ENCODE measurements around the gene ZNF593.
A peak's percentile ranks its signal among the peaks of the same experiment; 100 is the strongest.

The ZNF593 gene

DNA sequence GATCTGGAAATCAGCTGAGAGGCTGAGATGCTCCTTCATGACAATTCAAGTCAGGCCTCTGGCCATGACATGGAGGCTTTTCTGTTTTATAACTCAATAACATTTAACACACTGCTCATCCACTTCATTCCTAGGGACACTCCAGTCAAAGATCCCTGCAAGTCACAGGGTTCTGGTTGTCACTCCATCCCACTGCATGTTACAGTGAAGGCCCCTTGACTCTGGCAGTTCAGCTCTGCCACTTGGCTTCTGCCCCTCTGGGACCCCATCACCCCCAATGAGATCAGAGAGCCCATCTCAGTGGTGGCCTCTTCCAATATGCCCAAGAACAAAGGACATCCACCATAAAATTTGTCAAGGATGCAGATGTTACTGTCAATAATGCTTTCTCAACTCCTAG, 20.8 kb upstream of the ZNF593 start:
- DNase-seq (ENCODE audit: low spot score), result no peak

DNA sequence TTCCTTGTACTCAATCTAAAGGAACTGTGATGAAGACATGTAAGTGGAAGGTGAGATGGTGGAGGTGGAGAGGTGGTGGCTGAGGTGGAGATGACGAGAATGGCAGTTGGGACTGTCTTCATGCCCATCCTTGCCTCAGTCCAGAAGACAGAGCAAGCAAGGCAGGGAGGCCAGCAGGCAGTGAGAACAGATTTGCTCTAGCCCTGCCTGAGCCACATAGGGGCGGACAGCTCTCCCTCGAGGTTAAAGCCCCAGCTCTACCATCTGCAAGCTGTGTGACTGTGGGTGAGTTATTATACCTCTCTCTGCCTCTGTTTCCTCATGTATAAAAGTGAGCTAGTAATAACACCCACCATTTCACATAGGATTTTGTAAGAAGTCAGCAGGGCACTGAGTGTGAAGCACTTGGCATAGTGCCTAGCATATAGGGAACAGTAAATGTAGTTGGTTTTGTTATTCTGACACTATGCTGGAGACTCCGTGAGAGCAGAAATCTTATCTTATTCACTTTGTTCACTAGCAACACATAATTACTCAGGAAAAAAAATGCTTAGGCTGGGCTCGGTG, 15.7 kb upstream of the ZNF593 start:
- no peak for DNase-seq (ENCODE audit: low spot score)

DNA sequence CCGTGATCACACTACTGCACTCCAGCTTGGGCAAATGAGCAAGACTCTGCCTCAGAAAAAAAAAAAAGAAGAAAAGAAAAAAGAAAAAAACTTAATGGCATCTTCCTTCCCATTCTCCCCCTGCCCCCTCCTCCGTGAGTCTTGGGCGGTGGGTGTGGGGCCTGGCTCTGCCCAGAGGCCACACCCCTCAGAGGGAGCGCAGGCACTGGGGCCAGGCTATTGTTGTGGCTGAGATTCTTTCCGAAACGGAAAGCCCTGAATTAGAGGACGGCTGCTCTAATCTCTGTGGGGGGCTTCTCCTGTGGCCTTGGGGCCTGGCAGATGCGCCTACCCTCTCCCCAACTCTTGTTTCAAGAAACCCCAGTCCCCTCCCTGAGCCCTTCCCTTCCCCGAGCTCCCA, 15.0 kb upstream of the ZNF593 start:
- no peak for DNase-seq (ENCODE audit: low spot score)

DNA sequence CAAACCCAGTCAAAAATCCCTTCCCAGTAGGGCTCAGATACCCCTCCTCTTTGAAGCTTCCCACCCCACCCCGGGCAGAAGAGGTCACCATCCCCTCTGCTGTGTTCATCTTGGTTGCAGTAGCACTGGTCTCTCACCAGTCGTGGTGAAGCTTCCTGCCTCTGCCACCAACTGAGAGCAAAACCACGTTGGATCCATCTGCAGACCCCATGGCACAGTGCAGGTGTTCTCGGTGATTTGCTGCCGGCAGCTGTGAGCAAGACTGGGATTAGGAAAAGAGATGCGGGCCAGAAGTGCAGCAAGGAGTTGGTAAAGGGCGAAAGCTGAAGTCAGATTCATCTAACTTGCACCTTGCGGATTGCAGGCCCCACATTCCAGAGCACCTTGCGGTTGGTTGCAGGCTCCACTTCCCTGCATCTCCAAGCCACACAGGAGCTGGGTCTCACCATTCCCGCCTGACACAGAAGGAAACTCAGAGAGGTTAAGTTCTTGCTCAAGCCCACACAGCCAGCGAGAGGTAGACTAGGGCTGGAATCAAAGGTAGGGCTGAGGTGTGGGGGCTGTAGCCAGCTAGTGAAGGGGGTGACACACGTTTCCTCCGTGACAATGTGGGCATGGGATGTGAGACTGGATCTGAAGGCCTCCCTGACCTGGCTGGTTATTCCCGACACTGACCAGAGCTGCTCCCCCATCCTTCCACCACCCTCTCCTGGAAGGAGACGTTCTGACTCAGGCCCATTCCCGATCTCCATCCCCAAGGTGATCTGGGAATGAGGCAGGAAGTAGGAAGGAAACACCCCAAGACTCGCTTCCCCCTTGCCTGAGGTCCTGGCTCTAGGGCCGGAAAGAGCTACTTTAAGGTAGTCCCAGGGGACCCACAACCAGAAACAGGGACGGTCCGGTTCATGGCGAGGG, 14.1 kb upstream of the ZNF593 start:
- no peak for DNase-seq (ENCODE audit: low spot score)

DNA sequence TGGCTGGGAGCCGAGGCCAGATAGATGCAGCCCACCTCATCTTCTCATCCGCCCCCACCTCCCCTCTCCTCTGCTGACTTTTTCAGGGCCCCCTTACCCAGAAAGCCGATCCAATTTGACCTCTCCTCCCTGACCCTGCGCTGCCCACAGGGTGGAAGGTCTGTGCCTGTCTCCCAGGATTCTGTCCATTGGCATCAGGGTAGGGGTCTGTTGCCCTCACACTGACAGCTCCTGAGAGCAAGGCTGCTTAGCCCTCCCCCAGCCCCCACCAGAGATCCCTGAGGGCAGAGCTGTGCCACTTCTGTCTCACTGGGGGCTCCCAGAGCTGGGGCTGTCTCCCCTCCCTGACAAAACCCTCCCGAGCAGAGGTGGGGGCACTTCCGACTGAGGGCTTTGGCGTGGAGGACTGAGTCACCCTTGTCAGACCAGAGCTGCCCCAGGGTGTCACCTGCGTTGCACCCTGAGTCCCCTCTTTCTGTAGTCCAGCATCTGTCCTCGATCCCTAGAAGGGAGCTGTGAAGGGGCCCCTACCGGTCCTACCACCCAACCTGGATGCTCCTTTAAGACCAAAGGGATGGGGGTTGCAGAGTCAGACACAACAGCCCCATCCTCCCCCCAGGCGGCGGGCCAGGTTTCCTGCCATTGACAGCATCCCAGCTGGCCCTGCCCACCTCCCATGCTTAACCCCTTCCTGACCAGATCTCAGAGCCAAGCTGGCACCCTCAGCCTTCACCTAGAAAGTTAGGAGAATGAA, 13.2 kb upstream of the ZNF593 start:
- DNase-seq (ENCODE audit: low spot score), result no peak

DNA sequence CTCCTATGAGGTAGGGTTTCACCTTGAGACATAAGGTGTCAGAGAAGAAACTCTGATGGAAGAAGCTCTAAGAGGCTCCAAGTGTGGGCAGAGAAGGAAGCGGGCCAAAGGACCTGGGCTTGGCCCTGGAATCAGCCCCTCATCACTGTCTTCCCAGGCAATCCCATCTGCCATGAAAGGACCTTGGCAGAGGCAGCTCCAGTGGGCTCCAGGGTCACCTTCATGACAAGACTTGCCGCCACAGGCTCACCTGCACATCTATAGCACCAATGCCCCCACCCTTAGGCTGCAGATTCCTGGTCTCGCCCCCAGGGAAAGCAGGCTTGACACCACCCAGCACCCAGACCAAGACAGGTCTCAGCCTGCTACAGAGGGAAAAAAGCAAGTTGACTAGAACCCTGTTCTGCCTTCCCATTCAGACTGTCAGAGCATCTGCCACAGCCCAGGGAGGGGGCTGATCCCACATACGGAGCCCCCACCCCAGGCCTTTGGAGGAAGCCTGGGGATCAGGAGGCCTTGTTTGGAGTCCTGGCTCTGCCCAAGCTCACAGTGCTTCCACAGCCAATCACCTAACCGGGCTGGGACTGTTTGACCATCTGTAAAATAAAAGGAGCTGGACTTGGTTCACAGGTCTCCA, 11.3 kb upstream of the ZNF593 start:
- DNase-seq (ENCODE audit: low spot score), result no peak

DNA sequence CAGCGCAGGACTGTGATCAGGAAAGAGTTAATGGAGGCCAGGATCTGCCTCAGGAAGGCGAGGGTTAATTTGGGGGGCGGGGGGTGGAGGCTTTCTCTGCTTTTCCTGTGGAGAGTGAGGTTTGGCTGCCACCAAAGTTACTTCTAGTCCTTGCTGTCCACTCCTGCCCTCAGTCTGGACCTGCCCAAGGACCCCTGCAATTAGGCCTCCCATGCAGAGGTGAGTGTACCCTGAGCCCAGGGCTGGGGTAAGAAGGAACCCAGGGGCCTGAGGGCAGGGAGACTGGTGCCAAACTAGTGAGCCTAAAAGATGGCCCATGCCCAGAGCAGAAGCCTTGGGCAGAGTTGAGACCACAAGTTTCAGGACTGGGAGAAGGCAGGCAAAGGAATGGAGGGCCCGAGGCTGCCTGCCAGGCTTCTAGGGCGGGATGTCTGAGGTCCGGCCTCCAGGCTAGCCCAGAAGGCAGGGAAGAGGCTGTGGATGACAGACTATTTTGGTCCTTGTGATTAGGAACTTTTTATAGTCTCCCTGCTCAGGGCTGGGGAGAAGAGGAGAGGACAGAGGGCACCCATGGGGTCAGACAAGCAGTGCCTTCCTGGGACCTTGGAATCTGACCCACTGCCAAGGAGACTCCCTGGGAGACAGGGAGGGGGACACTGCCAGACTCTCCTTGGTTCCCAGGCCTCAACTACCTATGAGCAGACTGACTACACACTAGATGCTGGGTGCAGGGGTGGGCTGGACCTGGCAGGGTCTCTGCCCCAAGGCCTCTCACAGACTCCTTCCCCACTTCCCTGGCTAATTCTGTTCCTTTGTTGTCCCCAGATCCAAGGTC, 10.6 kb upstream of the ZNF593 start, which contains the start of gene FAM110D:
Gene FAM110D (plus strand): TSS at position 172 of the 835 bp plus-strand sequence. CDS start 2,213 bp downstream, outside the sequence.
- DNase-seq (ENCODE audit: low spot score), result no peak

DNA sequence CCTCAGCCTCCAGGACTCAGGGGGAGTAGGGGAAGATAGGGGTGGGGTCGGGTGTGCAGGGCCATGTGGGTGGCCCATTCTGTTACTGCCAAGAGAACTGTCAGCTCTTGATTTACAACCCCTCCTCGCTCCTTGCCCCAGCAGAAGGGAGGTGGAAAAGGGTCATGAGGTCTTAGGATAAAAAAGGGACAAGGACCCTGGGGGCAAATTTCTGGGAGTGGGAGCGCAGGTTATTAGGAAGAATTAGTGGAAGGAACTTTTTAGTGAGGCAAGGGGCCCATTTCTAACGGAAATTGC, 10.0 kb upstream of the ZNF593 start:
- DNase-seq (ENCODE audit: low spot score), result no peak

DNA sequence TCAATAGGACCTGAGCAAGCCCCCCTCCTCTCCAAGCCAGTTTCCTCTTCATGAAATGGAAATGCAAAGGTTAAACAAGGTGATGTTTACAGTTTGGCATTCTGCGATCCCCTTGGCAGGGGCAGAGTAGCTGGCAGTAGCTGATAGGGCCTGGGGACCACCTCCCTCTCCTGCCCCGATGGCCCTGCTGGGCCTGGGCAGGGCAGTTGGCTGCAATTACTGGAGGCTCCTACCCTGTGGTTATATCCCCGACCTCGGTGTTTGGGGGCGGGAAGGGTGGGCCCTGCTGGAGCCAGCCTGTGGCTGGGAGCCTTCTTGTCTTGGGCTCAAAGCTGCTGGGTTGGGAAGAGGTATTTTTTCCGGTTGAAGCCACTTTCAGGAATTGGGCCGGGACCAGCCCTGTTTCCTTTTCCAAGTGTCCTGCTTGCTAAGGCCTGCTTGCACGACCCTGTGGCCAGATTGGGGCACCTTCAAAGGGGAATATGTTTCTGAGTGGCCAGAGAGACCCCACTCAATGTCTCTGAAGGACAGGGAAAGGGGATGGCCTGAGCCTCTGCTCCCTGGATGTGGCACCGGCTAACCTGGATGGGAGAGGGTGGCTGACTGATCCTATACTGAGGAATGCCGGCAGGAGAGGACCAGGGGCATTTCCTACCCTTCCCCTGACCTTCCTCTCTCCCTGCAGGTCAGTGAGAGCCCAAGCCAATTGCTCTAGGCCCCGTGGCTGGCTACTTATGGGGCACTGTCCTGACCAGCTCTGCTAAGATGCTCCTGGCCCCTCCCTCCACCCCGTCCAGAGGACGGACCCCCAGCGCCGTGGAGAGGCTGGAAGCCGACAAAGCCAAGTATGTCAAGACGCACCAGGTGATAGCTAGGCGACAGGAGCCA, 8.9 kb upstream of the ZNF593 start:
- no peak for DNase-seq (ENCODE audit: low spot score)

DNA sequence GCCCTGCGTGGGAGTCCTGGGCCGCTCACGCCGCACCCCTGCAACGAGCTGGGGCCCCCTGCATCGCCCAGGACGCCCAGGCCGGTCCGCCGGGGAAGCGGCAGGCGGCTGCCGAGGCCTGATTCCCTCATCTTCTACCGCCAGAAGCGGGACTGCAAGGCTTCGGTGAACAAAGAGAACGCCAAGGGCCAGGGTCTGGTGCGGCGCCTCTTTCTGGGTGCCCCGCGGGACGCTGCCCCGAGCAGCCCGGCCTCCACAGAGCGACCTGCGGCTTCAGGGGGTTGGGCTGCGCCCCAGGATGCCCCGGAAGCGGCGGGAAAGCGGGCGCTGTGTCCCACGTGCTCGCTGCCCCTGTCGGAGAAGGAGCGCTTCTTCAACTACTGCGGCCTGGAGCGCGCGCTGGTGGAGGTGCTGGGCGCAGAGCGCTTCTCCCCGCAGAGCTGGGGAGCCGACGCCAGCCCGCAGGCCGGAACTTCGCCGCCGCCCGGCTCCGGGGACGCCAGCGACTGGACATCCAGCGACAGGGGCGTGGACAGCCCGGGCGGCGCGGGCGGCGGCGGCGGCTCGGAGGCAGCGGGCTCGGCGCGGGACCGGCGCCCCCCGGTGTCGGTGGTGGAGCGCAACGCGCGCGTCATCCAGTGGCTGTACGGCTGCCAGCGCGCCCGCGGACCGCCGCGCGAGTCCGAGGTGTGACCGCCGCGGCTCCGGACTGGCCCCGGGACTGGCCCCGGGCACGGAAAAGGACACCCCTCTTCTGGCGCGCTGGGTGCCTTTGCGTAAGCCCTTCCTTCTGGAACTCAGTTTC, 8.1 kb upstream of the ZNF593 start:
- DNase-seq (ENCODE audit: low spot score), result peak; percentile 32

DNA sequence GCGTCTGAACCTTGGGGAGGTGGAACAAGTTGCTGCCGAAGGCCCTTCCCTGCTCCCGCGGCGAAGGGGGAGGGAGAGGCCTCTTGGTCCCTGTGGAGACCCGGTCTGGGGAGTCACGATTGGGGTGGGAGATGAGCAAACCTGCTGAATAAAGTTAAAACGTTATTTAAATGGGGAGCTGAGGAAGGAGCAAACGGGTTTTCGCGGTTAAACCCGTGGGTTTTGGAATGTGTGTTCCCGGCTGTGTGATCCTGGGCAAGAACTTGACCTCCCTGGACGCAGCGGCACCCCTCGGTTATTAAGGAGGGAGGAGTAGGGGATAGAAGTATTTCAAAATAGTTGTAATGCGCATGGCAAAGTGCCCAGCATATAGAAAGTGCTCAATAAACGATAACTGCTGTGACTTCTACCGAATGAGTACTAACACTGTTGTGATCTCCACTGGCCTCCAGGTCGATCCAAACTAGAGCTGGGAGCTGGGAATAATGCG, 7.4 kb upstream of the ZNF593 start:
- DNase-seq (ENCODE audit: low spot score), result no peak

DNA sequence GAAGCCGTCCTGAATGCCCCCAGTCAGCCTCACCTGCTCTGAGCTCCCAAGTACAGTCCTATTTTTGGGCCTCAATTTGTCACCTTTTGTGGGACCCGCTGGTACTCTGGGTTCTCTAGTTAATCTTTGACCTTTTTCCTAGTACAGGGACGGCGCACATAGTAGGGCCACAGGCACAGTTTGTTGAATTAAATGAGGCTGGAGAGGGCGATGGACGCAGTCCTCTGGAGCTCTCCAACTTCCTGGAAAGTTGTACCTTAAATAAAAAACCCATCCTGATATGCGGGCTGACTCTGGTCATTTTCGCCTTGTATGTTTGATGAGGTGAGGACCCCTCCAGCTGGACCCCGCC, 6.0 kb upstream of the ZNF593 start:
- DNase-seq (ENCODE audit: low spot score), result no peak

DNA sequence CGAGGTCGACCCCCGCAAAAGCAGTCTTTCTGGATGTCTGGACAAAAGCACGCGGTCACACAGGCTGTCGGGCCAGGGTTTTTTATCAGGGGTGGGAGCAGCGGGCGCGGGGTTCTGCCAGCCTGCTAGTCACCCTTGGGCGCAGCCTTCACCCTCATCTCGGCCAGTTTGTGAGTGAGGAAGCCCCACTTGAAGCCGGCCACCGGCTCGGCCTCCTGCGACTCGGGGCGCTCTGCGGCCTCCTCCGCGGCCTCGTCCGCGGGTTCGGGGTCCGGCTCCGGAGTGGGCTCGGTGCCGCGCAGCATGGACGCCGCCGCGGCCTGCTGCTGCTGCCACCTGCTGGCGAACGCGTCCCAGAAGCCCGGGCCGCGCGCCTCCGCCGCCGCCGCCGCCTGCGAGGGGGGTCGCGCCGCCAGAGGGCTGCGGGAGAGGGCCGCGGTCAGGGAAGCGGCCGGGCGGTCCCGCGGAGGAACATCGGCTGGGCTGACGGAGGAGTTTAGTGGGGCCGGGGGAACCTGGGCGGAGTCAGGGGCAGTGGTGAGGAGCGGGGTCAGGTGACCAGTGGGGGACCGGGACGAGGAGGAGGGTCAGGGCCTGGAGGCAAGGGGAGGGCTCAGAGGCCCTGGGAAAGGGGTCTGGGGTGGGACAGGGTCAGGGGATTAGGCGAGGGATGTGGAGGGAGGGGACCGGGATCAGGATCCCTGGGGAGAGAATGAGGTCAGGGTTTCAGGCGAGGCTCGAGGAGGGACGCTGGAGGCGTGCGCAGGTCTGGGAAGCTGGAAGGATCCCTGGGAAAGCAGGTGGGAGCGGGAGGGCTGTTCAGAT, 5.5 kb upstream of the ZNF593 start:
- no peak for DNase-seq (ENCODE audit: low spot score)

DNA sequence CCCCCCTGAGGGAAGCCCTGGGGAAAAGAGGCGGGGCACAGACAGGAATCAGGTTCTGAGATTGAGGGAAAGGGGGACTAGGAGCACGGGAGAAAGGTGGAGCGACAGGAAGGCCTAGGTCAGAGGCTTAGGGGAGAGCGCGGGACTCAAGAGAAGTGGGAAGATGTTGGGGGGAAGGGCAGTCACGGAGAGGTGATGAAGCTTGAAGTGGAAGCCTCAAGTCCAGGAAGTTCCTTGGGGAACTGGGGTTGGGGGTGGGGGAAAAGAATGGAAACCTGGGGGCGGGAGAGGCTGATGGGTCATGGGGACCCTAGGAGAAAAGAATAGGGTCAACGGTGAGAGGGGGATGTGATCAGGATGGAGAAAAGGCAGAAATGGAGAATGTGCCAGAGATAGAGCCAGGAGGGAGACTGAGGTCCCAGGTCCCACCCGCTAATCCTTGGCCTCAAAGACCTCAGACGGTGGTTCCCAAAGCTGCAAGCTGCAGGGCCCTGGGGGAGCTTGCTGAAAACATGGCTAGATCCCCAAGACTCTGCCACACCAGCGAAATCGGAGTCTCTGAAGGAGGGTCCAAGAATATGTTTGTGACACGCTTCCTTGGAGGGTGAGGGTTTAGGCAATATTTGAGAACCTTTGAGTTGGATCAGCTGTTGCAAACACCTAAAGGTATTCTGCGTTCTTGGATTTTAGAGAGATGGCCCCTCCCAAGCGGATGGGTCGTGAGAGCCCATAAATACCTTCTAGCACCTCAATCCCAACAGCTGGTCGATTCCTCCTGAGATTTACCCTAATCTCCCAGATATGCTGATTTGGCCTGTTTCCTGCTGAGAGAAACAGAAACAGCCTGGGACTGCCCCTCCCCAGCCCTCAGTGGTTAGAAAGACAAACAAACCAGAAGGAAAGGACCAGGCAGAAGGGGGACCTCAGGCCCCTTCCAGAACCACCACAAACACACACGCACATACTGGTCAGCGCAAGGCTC, 4.6 kb upstream of the ZNF593 start:
- no peak for DNase-seq (ENCODE audit: low spot score)

DNA sequence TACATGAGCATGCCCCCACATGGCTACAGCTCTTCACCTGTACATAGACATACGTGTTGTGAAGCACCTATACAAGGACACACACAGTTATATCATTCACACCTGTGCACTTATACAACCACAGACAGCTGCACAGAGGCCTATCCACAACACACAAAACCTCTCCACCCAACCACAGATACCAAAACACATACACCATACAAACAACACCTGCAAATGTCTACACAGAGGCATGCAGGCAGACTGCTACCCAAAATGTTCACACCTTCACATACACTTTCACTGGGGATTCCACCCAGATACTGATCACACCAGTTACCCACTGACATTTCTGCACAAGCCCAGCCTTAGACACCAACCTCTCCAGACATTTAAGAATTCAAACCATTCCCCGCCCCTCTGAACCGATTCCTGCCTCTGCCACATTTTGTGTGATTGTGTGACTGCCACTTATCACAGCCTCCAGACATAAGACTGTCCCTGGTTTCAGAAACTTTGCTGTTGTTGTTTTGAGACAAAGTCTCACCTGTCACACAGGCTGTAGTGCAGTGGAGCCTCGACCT, 2.9 kb upstream of the ZNF593 start:
- no peak for DNase-seq (ENCODE audit: low spot score)

DNA sequence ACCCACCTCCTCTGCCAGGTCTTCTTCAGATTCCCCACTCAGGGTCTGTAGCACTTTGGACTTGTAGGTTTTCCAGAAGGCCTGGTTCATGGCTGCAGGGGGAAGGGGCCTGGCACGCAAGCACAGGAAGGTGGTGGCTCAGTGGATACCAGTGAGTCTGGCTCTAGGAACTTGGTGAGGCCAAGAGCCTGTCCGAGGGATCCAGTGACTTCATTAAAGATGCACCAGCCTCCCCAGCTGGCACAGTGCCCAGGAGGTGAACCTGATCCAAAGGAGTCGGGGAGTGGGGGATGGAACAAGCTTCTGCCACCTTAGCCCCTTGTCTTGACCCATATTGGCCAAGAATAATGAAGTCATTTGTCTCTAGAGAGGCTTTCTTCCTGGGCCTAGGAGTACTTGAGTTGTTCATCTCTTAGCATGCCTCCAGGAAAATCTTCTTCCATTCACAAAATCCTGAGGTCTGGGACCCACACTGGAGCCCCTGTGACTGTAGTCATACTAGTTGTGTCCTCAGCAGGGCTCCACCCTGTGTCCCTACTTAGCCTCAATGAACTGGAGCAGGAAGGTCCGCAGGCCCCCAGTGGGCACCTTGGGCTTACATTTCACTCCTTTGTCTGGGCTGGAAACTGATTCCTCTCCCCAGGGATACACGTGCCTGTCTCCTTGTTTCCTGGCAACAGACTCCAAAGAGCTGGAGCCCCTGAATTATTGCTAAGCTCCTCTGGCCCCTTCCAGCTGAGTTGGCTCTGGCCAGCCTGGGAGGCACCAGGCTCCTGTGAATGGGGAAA, 1.1 kb upstream of the ZNF593 start, which contains the start of gene C1orf232:
Gene C1orf232 (minus strand): TSS at position 554 of the 788 bp plus-strand sequence. CDS start 464 bp downstream, at position 90.
- no peak for DNase-seq (ENCODE audit: low spot score)

Data from globus pallidus (tissue), 1 donor.